Measurements from ENCODE around the gene PHLDB3. TPM values are rescaled to one million over a fixed set of nuclear protein-coding genes. Genes with fewer than 3 reads are reported as not detected.

Gene PHLDB3
- total and polyA plus RNA-seq, 4 donors: 5.8 to 23.4 (median 7.9) TPM

DNA sequence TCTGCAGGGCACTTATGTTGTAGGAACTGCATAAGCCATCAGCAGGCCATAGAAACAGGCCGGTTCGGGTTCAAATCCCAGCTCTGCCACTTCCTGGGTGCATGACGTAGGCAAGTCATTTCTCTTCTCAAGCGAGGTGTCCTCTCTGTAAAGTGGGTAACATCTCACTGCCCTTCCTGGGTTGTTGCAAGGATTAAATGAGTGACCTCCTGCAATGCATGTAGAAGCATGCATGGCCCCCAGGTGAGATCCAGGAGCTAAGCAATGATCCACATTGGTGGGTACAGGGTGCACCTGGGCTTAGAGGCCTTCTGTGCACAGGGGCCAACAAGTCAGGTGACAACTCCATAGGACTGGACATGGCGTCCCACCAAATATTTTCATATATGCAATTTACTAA lies 13.8 kb downstream of the PHLDB3 start:
- Histone ChIP-seq H3K4me3 (no peak overlapping the region), H3K27ac (ENCODE audit: low read depth in 1 of 2, low read length in 1 of 2) (no peak overlapping the region), H3K36me3 (ENCODE audit: control insufficient read depth in 4 of 4, insufficient read depth in 4 of 4, low read length in 4 of 4) (peaks cover 0 to 7% (median 0%) of the 10 kb centered on the region in 4 donors), H3K4me1 (ENCODE audit: control insufficient read depth in 5 of 5, insufficient read depth in 5 of 5, low read length in 5 of 5) (no peaks in the 10 kb centered on the region), H3K9me3 (ENCODE audit: control insufficient read depth in 4 of 4, insufficient read depth in 3 of 4, low read length in 3 of 4) (no peaks in the 10 kb centered on the region), H3K9ac (ENCODE audit: insufficient read depth in 1 of 2, low read length in 2 of 2) (no peak overlapping the region), H3K27me3 (ENCODE audit: control insufficient read depth in 3 of 3, insufficient read depth in 3 of 3, low read length in 2 of 3) (no peaks in the 10 kb centered on the region)
- WGBS, 2 donors: 90 to 93% methylated on average over 5 of the region's 5 CpGs
- DNase-seq (no peak), ATAC-seq (ENCODE audit: insufficient read depth, low FRiP score) (no peak)
- TF ChIP-seq, protein P1, sequence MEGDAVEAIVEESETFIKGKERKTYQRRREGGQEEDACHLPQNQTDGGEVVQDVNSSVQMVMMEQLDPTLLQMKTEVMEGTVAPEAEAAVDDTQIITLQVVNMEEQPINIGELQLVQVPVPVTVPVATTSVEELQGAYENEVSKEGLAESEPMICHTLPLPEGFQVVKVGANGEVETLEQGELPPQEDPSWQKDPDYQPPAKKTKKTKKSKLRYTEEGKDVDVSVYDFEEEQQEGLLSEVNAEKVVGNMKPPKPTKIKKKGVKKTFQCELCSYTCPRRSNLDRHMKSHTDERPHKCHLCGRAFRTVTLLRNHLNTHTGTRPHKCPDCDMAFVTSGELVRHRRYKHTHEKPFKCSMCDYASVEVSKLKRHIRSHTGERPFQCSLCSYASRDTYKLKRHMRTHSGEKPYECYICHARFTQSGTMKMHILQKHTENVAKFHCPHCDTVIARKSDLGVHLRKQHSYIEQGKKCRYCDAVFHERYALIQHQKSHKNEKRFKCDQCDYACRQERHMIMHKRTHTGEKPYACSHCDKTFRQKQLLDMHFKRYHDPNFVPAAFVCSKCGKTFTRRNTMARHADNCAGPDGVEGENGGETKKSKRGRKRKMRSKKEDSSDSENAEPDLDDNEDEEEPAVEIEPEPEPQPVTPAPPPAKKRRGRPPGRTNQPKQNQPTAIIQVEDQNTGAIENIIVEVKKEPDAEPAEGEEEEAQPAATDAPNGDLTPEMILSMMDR (IDR thresholded peaks at IDR 0.05; ENCODE audit: control extremely low read depth, extremely low read depth): no peak

DNA sequence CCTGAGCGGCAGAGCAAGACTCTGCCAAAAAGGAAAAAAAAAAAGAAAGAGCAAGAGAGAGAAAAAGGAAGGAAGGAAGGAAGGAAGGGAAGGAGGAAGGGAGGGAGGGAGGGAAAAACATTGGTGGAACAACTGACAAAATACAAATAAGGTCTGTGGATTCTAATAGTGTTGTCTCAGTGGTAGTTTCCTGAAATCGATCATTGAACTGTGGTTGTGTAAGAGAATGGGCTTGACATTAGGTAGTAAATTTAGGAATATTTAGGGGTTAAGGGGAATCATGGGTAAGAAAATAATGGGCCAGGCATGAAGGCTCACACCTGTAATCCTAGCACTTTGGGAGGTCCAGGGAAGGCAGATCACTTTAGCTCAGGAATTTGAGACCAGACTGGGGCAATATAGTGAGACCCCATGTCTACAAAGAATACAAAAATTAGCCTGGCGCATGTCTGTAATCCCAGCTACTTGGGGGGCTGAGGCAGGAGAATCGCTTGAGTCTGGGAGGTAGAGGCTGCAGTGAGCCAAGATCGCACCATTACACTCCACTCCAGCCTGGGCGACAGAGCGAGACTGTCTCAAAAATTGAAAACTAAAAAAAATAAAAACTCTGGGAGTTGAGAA lies 14.5 kb downstream of the PHLDB3 start:
- H3K27me3 ChIP-seq (ENCODE audit: control insufficient read depth in 3 of 3, insufficient read depth in 3 of 3, low read length in 2 of 3): no peaks in the 10 kb centered on the region
- H3K9me3 ChIP-seq (ENCODE audit: control insufficient read depth in 4 of 4, insufficient read depth in 3 of 4, low read length in 3 of 4): no peaks in the 10 kb centered on the region
- TF ChIP-seq, protein P1 (IDR thresholded peaks at IDR 0.05; ENCODE audit: control extremely low read depth, extremely low read depth): no peak
- no peaks in the 10 kb centered on the region for H3K4me1 ChIP-seq (ENCODE audit: control insufficient read depth in 5 of 5, insufficient read depth in 5 of 5, low read length in 5 of 5)
- WGBS, 2 donors: 91 to 93% methylated on average over 7 of the region's 7 CpGs
- H3K4me3 ChIP-seq: no peak overlapping the region
- DNase-seq: no peak
- ATAC-seq (ENCODE audit: insufficient read depth, low FRiP score): no peak
- H3K9ac ChIP-seq (ENCODE audit: insufficient read depth in 1 of 2, low read length in 2 of 2): no peak overlapping the region
- peaks cover 0 to 3% (median 0%) of the 10 kb centered on the region in 4 donors for H3K36me3 ChIP-seq (ENCODE audit: control insufficient read depth in 4 of 4, insufficient read depth in 4 of 4, low read length in 4 of 4)
- no peak overlapping the region for H3K27ac ChIP-seq (ENCODE audit: low read depth in 1 of 2, low read length in 1 of 2)

DNA sequence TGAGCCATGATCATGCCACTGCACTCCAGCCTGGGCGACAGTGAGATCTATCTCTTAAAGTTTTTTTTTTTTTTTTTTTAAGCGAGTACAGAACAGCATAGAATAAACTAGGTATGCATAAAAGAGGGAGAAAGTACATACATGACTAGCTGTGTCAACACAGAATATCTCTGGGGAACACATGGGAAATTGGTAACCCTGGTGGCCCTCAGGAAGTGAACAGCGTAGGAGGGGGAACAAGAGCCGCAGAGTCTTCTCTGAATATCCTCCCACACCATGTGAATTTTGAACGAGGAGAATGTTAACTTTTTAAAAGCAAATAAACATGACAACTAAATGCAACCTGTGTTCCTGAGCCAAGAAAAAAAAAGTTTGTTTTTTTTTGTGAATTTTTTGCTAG lies 15.2 kb downstream of the PHLDB3 start:
- Histone ChIP-seq H3K9me3 (ENCODE audit: control insufficient read depth in 4 of 4, insufficient read depth in 3 of 4, low read length in 3 of 4) (no peaks in the 10 kb centered on the region), H3K27ac (ENCODE audit: low read depth in 1 of 2, low read length in 1 of 2) (no peak overlapping the region), H3K9ac (ENCODE audit: insufficient read depth in 1 of 2, low read length in 2 of 2) (no peak overlapping the region), H3K36me3 (ENCODE audit: control insufficient read depth in 4 of 4, insufficient read depth in 4 of 4, low read length in 4 of 4) (no peaks in the 10 kb centered on the region), H3K27me3 (ENCODE audit: control insufficient read depth in 3 of 3, insufficient read depth in 3 of 3, low read length in 2 of 3) (no peaks in the 10 kb centered on the region), H3K4me1 (ENCODE audit: control insufficient read depth in 5 of 5, insufficient read depth in 5 of 5, low read length in 5 of 5) (no peaks in the 10 kb centered on the region), H3K4me3 (no peak overlapping the region)
- DNase-seq: no peak
- TF ChIP-seq, protein P1 (IDR thresholded peaks at IDR 0.05; ENCODE audit: control extremely low read depth, extremely low read depth): no peak
- WGBS, 2 donors: 47 to 53% methylated on average over 5 of the region's 5 CpGs
- ATAC-seq (ENCODE audit: insufficient read depth, low FRiP score): no peak

DNA sequence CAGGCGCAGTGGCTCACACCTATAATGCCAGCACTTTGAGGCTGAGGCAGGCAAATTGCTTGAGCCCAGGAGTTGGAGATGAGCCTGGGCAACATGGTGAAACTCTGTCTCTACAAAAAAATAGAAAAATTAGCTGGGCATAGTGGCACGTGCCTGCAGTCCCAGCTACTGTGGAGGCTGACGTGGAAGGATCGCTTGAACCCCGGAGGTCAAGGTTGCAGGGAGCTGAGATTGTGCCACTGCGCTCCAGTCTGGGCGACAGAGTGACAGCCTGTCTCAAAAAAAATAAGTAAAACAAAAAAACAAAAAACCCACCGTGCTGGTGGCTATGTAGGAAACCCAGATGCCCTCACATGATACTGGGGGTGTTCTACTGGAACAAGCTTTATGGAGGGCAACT lies 16.4 kb downstream of the PHLDB3 start:
- no peaks in the 10 kb centered on the region for H3K36me3 ChIP-seq (ENCODE audit: control insufficient read depth in 4 of 4, insufficient read depth in 4 of 4, low read length in 4 of 4)
- H3K4me3 ChIP-seq: no peak overlapping the region
- H3K9me3 ChIP-seq (ENCODE audit: control insufficient read depth in 4 of 4, insufficient read depth in 3 of 4, low read length in 3 of 4): no peaks in the 10 kb centered on the region
- no peak for ATAC-seq (ENCODE audit: insufficient read depth, low FRiP score)
- H3K27me3 ChIP-seq (ENCODE audit: control insufficient read depth in 3 of 3, insufficient read depth in 3 of 3, low read length in 2 of 3): no peaks in the 10 kb centered on the region
- no peak for DNase-seq
- no peak overlapping the region for H3K9ac ChIP-seq (ENCODE audit: insufficient read depth in 1 of 2, low read length in 2 of 2)
- H3K27ac ChIP-seq (ENCODE audit: low read depth in 1 of 2, low read length in 1 of 2): no peak overlapping the region
- H3K4me1 ChIP-seq (ENCODE audit: control insufficient read depth in 5 of 5, insufficient read depth in 5 of 5, low read length in 5 of 5): no peaks in the 10 kb centered on the region
- TF ChIP-seq, protein P1 (IDR thresholded peaks at IDR 0.05; ENCODE audit: control extremely low read depth, extremely low read depth): no peak
- 88 to 90% methylated on average over 8 of the region's 8 CpGs for WGBS, 2 donors
